Measurements from ENCODE around the gene TTC4. TPM values are rescaled to one million over a fixed set of nuclear protein-coding genes. Genes with fewer than 3 reads are reported as not detected.

Gene TTC4
- total RNA-seq, 1 experiment from 2014 or later = 30.8 TPM

- H3K4me1 Mint-ChIP-seq = no peaks in the 10 kb centered on the region; a peak in 1 of 4 replicates
- WGBS (ENCODE audit: extremely low coverage, insufficient read length, low lambda C conversion rate) = no CpG with 5 or more reads among the region's 6 CpGs
- no peak overlapping the region for H3K27ac Mint-ChIP-seq
- no peak overlapping the region for H4K8ac ChIP-seq (replicated peaks; ENCODE audit: insufficient read length, low read depth, low read length)
- H2BK15ac ChIP-seq (ENCODE audit: low read depth, low read length) = no peak overlapping the region
- H3K18ac ChIP-seq (ENCODE audit: insufficient read length, low read depth, low read length) = no peak overlapping the region
- no peaks in the 10 kb centered on the region for H3K23me2 ChIP-seq (ENCODE audit: insufficient read length, low read depth, low read length, poor library complexity, severe bottlenecking)
- no peaks in the 10 kb centered on the region for H3K36me3 Mint-ChIP-seq (ENCODE audit: insufficient read depth in 1 of 3, low read depth in 3 of 3)
- H3K23ac ChIP-seq (ENCODE audit: insufficient read length, low read depth, low read length) = no peak overlapping the region
- 0 out of 2 replicates have a peak, but pooled peaks cover 2% of the 10 kb centered on the region for H3K27me3 Mint-ChIP-seq (ENCODE audit: low read depth)
- no peak overlapping the region for H4K5ac ChIP-seq (ENCODE audit: insufficient read length, low read depth, low read length)
- no peak overlapping the region for H3T11ph ChIP-seq (ENCODE audit: low read length)
- H3K4me2 ChIP-seq (ENCODE audit: insufficient read depth, insufficient read length, low read length) = no peak overlapping the region
- no peak overlapping the region for H2AK5ac ChIP-seq (ENCODE audit: insufficient read length, low read length)
- H3K9me3 ChIP-seq (ENCODE audit: control insufficient read depth, low read depth, low read length) = no peaks in the 10 kb centered on the region
- H3K56ac ChIP-seq (ENCODE audit: insufficient read length, low read depth, low read length) = no peak overlapping the region
- no peaks in the 10 kb centered on the region for H4K20me1 ChIP-seq (ENCODE audit: control insufficient read depth, insufficient read depth, insufficient read length)
- H3K4me3 Mint-ChIP-seq = no peak overlapping the region
- TF ChIP-seq CTCF (conservative IDR thresholded peaks at IDR 0.05) = no peak
- DNase-seq = no peak
- H3K27ac ChIP-seq (ENCODE audit: insufficient read length, low read depth, low read length) = no peak overlapping the region
- H2BK20ac ChIP-seq (ENCODE audit: low read depth, low read length, poor library complexity, severe bottlenecking) = no peak overlapping the region
- H3K27me3 ChIP-seq (ENCODE audit: insufficient read depth, low read length) = no peaks in the 10 kb centered on the region
- no peaks in the 10 kb centered on the region for H3K9me3 Mint-ChIP-seq
- H2BK120ac ChIP-seq (ENCODE audit: low read depth, low read length, poor library complexity, severe bottlenecking) = no peak overlapping the region
- no peaks in the 10 kb centered on the region for H3K79me2 ChIP-seq (ENCODE audit: insufficient read depth, low read length)
- no peak overlapping the region for H3K9ac ChIP-seq (ENCODE audit: extremely low read depth, insufficient read length, low read length)
- H2AFZ ChIP-seq (ENCODE audit: low read length) = no peak overlapping the region
- H3K4ac ChIP-seq (ENCODE audit: low read depth, low read length) = no peak overlapping the region
- H3K4me1 ChIP-seq (ENCODE audit: insufficient read depth, low read length) = no peaks in the 10 kb centered on the region
- no peak overlapping the region for H2BK12ac ChIP-seq (ENCODE audit: insufficient read length, low read depth, low read length)
- no peak overlapping the region for H2BK5ac ChIP-seq (ENCODE audit: insufficient read length, low read length)
- H3K14ac ChIP-seq (ENCODE audit: insufficient read depth, low read length) = no peak overlapping the region
- no peak overlapping the region for H4K91ac ChIP-seq (ENCODE audit: insufficient read length, low read depth, low read length)
- no peaks in the 10 kb centered on the region for H3K79me1 ChIP-seq (ENCODE audit: insufficient read depth, low read depth, low read length, poor library complexity, severe bottlenecking)
Observed at GRCh38 chr1:54666333-54666732, 49.3 kb upstream of the TTC4 start.
